Mucosa of descending colon (tissue), 3 donors: ENCODE data around the gene ABHD12B. TPM values are rescaled to one million over a fixed set of nuclear protein-coding genes. Genes with fewer than 3 reads are reported as not detected.

Experiments
- ATAC-seq: fragments of 200-7000 bp; cut with Tn5 transposase; one replicate; pipeline ENCODE4 v1.9.1; 2020; ENCODE audit warnings: mild to moderate bottlenecking, moderate library complexity
- DNase-seq, 3 donors: peaks; one replicate each; pipeline ENCODE4 v3.0.0-alpha.2; 2020
- H3K36me3 ChIP-seq: fragments of 200-600 bp; one replicate; pipeline ENCODE4 v1.8.0; 2021; ENCODE audit warnings: low read depth, mild to moderate bottlenecking
- H3K4me1 ChIP-seq: fragments of 200-600 bp; one replicate; pipeline ENCODE4 v1.8.0; 2021; ENCODE audit warnings: low read depth, mild to moderate bottlenecking
- H3K4me3 ChIP-seq: fragments of 200-600 bp; one replicate; pipeline ENCODE4 v1.8.0; 2021; ENCODE audit warnings: mild to moderate bottlenecking
- H3K9me3 ChIP-seq: fragments of 200-600 bp; one replicate; pipeline ENCODE4 v1.8.0; 2021; ENCODE audit warnings: mild to moderate bottlenecking
- CTCF ChIP-seq: fragments of 200-600 bp; IDR thresholded peaks from one replicate; pipeline ENCODE4 v1.8.0; 2022; ENCODE audit warnings: antibody characterized with exemption, mild to moderate bottlenecking
- intact Hi-C, 2 donors: fragments of 100-400 bp; cut with DNase I in 1 of 2; cut with micrococcal nuclease in 1 of 2; formaldehyde crosslinking; loops; one replicate each; pipeline versions ENCODE4 v1.11.0 to v1.11.1; 2022; cut with DNase I, micrococcal nuclease
- total RNA-seq, 3 donors: library from RNA; stranded (reverse); fragmentation: NEBNext Ultra II Directional in 2 of 3; extraction: Animal tissue kit (Norgen Biotek cat#: 25700) in 2 of 3; gene quantifications; one replicate each; pipeline versions ENCODE4 v1.2.1 to v1.2.4, GENCODE V29; 2021 to 2023
- donor health status: DM: no; HTN: no; CAD: no; lungs with moderate emphysema.
- donor health status: DM: no; HTN: no; CAD: no.
- donor health status: DM: no; HTN: yes; CAD: no.

Gene ABHD12B
- total RNA-seq, 3 donors from 2014 or later: 3.1 to 16.2 (median 14.2) TPM

DNA sequence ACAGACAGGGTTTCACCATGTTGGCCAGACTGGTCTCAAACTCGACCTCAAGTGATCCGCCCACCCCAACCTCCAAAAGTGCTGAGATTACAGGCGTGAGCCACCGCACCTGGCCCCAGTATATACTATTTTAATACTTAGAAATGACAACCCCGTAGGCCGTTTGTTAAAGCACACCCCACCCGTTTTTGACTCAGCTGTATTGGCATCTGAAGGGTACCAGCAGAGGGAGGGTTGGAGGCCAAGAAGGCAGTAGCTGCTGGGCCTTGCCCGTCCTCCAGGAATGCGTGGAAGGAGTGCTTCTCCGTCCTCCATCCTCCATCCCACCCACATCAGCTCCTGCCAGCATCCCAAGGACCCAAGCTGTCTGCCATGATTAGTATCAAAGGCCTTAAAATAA is 34.6 kb upstream of the ABHD12B start:
- intact Hi-C loops: no loop called here
- DNase-seq (no peak), ATAC-seq (no peak)
- no peak for TF ChIP-seq CTCF
- H3K4me3 ChIP-seq: no peak overlapping the region
- H3K4me1 ChIP-seq: peaks cover 7% of the 10 kb centered on the region
- no peaks in the 10 kb centered on the region for H3K9me3 ChIP-seq
- H3K36me3 ChIP-seq: no peaks in the 10 kb centered on the region

DNA sequence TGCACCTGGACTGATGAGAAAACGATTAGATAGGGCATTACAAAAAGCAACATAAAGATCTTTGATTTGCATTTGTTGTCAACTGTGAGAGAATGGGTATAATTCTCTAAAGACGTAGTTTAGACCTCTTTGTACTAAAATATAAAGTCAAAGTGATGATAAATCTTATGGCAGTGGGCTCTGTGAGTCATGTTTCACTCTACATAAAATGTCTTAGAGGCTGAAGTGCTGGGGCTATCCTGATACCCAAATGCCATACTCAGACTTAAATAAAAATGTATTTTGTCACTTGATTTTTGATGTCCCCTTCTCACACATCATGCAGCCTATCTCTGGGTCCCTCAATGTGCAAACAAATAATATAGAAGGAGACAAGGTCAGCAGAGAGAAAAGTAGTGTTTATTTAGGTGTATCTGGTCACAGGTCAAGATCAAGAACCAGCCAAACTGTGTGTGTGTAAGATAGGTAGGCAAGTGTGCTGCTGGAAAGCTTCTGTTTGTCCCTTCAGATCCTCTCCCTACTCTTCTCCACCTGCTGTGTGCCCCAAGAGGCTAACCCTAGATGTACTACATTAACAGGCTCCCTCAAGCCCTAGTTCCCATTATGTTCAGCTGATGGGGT is 33.9 kb upstream of the ABHD12B start:
- no peak for DNase-seq
- intact Hi-C loops: no loop called here

DNA sequence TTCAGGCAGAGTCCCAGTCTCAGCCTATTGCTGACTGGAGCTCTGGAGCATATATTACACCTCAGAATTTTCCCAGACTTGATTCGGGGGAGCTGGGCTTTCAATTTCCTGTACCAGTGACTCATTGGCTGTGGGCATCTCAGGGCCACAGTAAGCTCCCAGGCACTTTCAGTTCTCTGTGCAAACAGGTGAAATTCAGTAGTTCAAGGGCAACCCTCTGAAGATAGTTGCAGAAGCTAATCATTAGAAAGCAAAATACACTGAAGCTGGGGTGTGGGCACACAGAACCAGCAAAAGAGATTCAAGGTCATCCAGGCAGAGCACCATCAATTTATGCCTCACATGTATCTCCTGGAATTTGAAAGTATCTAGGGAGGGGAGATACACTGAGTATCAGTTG is 32.8 kb upstream of the ABHD12B start:
- H3K4me3 ChIP-seq: no peak overlapping the region
- no peak for TF ChIP-seq CTCF
- H3K36me3 ChIP-seq: no peaks in the 10 kb centered on the region
- intact Hi-C loops: no loop called here
- no peak for DNase-seq
- H3K4me1 ChIP-seq: no peaks in the 10 kb centered on the region
- no peaks in the 10 kb centered on the region for H3K9me3 ChIP-seq
- no peak for ATAC-seq

More for the DNA sequence above, 33.9 kb upstream of the ABHD12B start:
- TF ChIP-seq CTCF: no peak
- ATAC-seq: no peak
- Histone ChIP-seq H3K36me3 (no peaks in the 10 kb centered on the region), H3K4me1 (peaks cover 3% of the 10 kb centered on the region), H3K4me3 (no peak overlapping the region), H3K9me3 (no peaks in the 10 kb centered on the region)

DNA sequence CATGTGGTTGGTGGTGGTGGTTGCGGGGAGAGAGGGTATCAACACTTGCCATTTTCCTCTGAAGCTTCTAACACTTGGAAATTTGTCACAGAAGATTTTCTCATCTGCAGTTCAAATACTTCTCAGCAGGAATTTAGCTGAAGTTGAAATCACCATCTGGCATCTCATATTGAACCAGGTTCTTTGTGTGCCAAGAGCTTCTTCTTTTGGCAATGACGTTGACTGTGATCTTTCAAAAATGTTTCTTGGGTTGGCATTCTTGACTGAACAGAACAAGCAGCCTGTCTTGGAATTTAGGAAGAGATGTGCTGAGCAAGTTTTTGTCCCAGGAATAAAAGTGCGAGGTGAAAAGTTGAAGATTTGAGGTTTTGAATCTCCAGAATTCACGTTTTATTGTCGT is 32.2 kb upstream of the ABHD12B start:
- H3K4me1 ChIP-seq: no peaks in the 10 kb centered on the region
- H3K36me3 ChIP-seq: no peaks in the 10 kb centered on the region
- DNase-seq: no peak
- H3K4me3 ChIP-seq: no peak overlapping the region
- no peak for ATAC-seq
- no peaks in the 10 kb centered on the region for H3K9me3 ChIP-seq
- TF ChIP-seq CTCF: no peak
- intact Hi-C loops: no loop called here

- H3K9me3 ChIP-seq: no peaks in the 10 kb centered on the region
- no peak overlapping the region for H3K4me3 ChIP-seq
- no peaks in the 10 kb centered on the region for H3K36me3 ChIP-seq
- no peak for TF ChIP-seq CTCF
- H3K4me1 ChIP-seq: no peaks in the 10 kb centered on the region
- intact Hi-C loops: no loop called here
- DNase-seq (no peak), ATAC-seq (no peak)
Observed at GRCh38 chr14:50844391-50844790, 27.5 kb upstream of the ABHD12B start.

- no peak for DNase-seq
- no peak overlapping the region for H3K4me3 ChIP-seq
- no peaks in the 10 kb centered on the region for H3K9me3 ChIP-seq
- no peak for TF ChIP-seq CTCF
- ATAC-seq: no peak
- intact Hi-C loops: no loop called here
- no peaks in the 10 kb centered on the region for H3K36me3 ChIP-seq
- H3K4me1 ChIP-seq: no peaks in the 10 kb centered on the region
Observed at GRCh38 chr14:50845166-50845565, 26.7 kb upstream of the ABHD12B start.
